ENCODE data around the gene POLD2. TPM values are rescaled to one million over a fixed set of nuclear protein-coding genes. Genes with fewer than 3 reads are reported as not detected.

POLD2 gene
- total RNA-seq, 1 donor from 2014 or later: 259 TPM

DNA sequence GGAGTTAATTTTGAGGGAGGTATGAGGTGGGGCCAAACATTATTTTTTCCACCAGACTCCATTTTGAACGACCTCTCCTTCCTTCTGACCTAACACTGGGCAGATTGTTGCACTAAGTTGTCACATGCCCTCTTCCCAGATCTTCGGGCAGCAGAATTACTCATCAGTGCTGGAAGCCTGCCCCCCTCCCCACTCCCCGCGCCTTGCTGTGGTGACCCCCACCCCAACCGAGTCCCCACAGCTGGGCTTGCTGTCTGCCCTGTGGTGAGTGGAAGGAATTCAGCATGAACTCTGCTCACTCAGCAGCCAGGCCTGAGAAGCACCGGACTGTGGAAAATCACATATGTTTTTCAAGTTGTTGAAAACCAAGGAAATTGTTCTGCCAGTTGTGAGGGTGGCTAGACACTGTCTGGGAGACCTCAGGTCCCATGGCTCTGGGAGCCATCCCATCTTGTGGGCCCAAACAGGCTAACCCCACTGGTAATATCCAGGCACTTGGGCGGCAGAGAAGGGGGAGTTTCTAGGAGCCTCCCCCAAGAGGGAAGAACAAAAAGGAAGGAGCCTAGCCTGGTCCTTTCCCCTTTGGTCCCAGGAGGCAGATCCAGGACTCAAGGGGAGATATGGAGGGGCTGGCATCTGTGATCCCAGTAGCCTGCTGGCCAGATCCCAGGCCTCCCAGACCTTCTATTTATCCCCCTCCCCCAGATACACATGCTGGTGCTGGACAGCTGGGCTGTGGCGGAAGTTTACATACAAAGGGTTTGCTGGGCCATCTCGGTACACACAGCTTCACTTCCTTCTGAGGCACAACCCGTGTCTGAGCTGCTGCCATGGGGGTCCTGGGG, 22.7 kb downstream of the POLD2 start:
- intact Hi-C loops (cut with micrococcal nuclease): no loop called here
- Mint-ChIP-seq H3K9me3 (no peaks in the 10 kb centered on the region), H3K27ac (no peak overlapping the region), H3K27me3 (peaks cover 15% of the 10 kb centered on the region), H3K4me3 (no peak overlapping the region), H3K36me3 (ENCODE audit: low read depth) (no peaks in the 10 kb centered on the region), H3K4me1 (peaks cover 18% of the 10 kb centered on the region)
- no peak for DNase-seq

DNA sequence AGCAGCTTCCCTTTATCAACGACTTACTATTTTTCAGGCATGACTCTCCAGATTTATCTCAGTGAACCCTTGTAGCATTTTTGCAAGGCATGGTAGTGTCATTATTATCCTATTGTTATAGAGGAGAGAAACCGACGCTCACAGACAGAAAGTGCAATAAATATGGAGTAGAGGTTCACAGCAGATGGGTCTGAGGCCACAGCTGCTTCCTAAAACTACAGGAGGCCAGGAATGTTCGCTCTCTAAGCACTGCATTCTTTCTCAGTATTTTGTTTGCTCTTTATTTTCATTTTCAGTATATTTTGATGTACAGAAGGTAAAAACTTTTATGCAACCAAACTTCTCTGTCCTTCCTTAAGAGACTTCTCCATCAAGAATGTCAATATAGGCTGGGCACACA, 23.7 kb downstream of the POLD2 start:
- Mint-ChIP-seq H3K36me3 (ENCODE audit: low read depth) (no peaks in the 10 kb centered on the region), H3K9me3 (no peaks in the 10 kb centered on the region), H3K4me1 (peaks cover 14% of the 10 kb centered on the region), H3K27ac (no peak overlapping the region), H3K4me3 (no peak overlapping the region), H3K27me3 (peaks cover 11% of the 10 kb centered on the region)
- no peak for DNase-seq
- intact Hi-C loops (cut with micrococcal nuclease): no loop called here

DNA sequence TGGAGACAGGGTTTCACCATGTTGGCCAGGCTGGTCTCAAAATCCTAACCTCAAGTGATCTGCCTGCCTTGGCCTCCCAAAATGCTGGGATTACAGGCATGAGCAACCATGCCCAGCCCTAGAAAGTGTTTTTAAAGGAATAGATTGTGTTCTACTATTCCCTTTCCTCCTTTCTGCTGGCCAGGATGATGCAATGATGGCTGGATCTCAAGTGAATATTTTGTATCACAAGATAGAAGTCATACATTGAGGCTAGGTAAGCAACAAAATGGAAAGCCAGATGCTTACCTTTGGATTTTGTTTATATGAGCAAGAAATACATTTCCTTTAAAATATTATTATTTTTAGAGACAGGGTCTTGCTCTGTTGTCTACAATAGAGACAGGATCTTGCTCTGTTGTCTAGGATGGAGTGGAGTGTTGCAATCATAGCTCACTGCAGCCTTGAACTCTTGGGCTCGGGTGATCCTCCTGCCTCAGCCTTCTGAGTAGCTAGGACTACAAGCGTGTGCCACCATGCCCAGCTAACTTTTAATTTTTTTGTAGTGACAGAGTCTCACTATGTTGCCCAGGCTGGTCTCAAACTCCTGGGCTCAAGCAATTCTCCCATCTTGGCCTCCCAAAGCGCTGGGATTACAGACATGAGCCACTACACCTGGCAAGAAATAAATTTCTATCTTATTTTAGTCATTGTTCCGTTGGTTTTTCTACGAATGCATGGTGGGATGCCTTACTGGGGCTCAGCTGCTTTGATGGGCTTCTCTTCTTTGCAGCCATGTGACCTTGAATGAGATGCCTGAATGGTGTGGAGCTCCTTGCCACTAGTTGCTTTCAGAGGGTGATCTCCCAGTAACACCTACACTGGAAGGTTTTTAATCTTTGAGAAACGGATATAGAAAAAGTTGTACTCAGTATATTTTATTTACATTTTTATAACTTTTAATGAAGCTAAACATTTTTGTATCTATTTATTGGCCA, 25.0 kb downstream of the POLD2 start:
- intact Hi-C loops (cut with micrococcal nuclease): no loop called here
- no peak overlapping the region for H3K4me3 Mint-ChIP-seq
- no peak for DNase-seq
- no peak overlapping the region for H3K27ac Mint-ChIP-seq
- peaks cover 8% of the 10 kb centered on the region for H3K27me3 Mint-ChIP-seq
- H3K4me1 Mint-ChIP-seq: peaks cover 15% of the 10 kb centered on the region
- no peaks in the 10 kb centered on the region for H3K36me3 Mint-ChIP-seq (ENCODE audit: low read depth)
- H3K9me3 Mint-ChIP-seq: no peaks in the 10 kb centered on the region

DNA sequence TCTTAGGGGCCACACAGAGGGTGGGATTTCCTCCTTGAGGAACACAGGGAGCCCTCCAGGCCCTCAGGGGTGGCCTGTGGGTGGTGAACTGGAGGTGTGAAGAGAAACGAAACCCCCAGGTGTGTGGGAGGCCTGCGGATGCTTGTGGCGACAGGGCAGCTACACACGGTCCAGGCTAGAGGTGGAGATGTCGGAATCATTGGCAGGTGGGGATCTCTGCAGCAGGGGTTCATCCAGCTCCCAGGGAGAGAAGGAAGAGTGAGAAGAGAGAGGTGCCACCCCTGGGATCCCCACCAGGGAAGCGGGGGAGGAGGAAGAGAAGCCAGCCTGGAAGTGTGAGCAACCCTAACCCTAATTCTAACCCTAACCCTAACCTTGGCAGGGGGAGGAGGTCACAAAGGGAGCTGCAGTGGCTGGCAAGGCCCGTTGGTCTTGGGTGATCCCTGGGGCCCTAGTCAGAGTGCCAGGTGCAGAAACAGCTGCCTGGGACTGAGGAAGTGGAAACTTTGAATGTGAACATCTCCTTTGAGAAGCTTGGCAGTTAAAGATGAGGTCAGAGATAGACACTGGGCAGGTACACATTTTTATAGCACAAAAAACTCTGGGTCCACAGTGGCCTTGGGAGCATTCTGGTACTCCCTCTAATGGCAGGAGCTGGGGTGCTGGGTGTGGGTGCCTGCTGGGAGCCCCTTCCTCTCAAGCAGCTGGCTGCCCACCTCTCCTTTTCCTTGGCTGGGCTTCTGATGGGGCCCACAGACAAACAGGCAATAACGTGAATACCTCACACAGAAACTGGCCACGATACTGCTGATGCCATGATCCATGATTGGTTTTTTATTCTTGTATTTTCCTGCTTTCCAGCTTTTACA, 26.1 kb downstream of the POLD2 start:
- H3K4me3 Mint-ChIP-seq: peak overlapping the region; percentile 18
- DNase-seq: peak; percentile 70
- intact Hi-C loops (cut with micrococcal nuclease): loop anchor here (1.0 kb wide), 1 partner anchor 15 kb away; the partner anchor contains the start of gene POLM
- H3K4me1 Mint-ChIP-seq: peaks cover 21% of the 10 kb centered on the region
- H3K27ac Mint-ChIP-seq: peak overlapping the region; percentile 63
- H3K9me3 Mint-ChIP-seq: no peaks in the 10 kb centered on the region
- H3K36me3 Mint-ChIP-seq (ENCODE audit: low read depth): no peaks in the 10 kb centered on the region
- H3K27me3 Mint-ChIP-seq: peaks cover 2% of the 10 kb centered on the region

DNA sequence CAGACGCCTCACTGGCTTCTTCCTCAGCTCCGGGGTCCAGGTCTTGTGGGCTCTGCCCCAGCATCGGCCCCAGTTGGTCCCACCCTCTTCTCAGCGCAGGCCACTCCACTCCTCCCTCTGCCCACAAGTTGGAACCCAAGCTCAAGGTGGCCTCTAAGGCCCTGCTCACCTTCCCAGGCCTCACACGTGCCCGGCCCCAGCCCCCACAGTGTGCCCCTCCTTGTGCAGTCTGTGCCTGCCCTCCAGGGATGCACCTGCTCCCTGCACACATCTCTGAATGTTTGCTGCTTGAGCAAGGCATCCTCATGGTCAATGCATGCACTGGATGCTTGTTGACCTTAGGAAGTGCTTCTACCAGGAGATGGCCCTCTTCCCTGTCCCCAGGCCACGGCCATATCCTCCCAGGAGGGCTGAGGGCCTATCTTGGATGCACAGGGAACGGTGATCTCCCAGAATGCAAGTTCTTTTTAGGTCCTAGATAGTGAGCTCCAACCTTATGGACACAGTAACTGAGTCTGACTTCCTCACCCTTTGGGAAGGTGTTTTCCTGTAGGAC, 26.9 kb downstream of the POLD2 start:
- no peaks in the 10 kb centered on the region for H3K9me3 Mint-ChIP-seq
- peak overlapping the region; percentile 45 for H3K27ac Mint-ChIP-seq

DNA sequence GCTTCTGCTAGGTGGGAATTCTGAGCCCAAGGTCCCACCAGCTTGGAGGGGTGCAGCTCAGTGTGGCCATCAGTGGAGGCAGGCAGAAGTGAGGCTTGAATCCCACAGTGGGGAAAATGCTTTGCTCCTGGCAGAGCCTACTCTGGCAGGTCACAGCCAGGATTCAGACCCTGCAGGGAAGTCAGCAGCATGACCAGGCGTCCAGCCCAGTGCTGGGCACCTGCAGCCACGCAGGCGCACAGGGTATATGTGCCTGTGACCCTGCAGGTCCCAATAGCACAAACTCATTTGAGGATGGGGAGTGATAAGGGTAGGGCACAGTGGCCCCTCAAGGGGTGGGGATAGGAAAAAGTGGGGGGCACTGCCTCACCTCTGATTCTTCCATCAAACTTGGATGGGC, 27.6 kb downstream of the POLD2 start:
- Mint-ChIP-seq H3K27ac (no peak overlapping the region), H3K4me1 (peaks cover 21% of the 10 kb centered on the region), H3K27me3 (no peaks in the 10 kb centered on the region), H3K36me3 (ENCODE audit: low read depth) (no peaks in the 10 kb centered on the region), H3K9me3 (no peaks in the 10 kb centered on the region), H3K4me3 (no peak overlapping the region)
- no peak for DNase-seq
- intact Hi-C loops (cut with micrococcal nuclease): no loop called here

More for the DNA sequence above, 26.9 kb downstream of the POLD2 start:
- H3K27me3 Mint-ChIP-seq: no peaks in the 10 kb centered on the region
- peak overlapping the region; percentile 18 for H3K4me3 Mint-ChIP-seq
- no peak for DNase-seq
- peaks cover 21% of the 10 kb centered on the region for H3K4me1 Mint-ChIP-seq
- intact Hi-C loops (cut with micrococcal nuclease): no loop called here
- H3K36me3 Mint-ChIP-seq (ENCODE audit: low read depth): no peaks in the 10 kb centered on the region

DNA sequence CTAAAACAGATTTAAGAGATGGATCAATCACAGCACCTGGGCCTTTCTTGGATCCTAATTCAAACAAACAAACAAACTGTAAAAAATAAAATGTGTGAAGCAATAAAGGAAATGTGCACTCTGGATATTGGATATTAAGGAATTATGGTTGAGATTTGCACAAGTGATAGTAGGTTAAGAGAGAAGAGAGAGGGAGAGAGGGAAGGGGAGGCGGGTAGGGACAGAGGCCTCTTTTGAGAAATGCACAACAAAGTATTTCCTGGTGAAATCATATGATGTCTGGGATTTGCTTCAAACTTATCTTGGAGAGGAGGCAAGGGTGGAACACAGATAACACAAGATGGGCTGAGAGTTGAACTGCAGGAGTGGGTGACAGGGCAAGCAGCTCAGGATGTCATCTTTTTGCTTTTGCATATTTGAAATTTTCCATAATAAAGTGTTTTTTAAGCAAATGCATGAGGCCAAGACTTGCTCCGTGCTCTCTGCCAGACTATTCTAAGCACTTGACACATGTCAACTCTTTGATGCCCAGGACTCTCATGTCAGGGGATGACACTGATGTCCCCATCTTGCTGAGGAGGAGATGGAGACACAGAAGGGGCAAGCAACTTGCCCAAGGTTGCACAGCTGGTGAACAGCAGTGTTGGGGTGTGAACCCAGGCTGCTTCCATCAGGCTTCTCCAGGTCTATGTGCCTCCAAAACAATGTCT, 28.3 kb downstream of the POLD2 start:
- no peak overlapping the region for H3K4me3 Mint-ChIP-seq
- H3K4me1 Mint-ChIP-seq: peaks cover 21% of the 10 kb centered on the region
- H3K36me3 Mint-ChIP-seq (ENCODE audit: low read depth): no peaks in the 10 kb centered on the region
- DNase-seq: no peak
- no peaks in the 10 kb centered on the region for H3K9me3 Mint-ChIP-seq
- H3K27ac Mint-ChIP-seq: no peak overlapping the region
- no peaks in the 10 kb centered on the region for H3K27me3 Mint-ChIP-seq
- intact Hi-C loops (cut with micrococcal nuclease): no loop called here

DNA sequence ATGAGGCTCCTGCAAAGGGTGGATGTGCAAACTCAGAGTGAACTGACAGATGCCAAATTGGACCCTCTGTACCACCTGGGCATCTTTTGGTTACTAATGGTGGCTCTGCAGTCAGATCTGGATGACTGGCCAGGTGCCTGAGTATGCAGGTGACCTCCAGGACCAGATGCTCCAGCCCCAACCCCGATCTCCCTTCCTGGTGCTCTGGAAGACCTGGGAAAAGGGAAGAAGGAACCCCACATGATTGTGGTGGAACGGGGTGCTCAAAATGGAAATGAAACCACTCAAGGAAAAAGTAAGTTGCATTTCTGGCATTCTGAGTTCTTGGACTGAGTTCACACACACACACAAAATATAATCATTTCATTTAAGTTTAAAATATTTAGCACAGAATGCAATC, 29.0 kb downstream of the POLD2 start:
- peaks cover 21% of the 10 kb centered on the region for H3K4me1 Mint-ChIP-seq
- H3K36me3 Mint-ChIP-seq (ENCODE audit: low read depth): no peaks in the 10 kb centered on the region
- DNase-seq: no peak
- no peak overlapping the region for H3K27ac Mint-ChIP-seq
- no peaks in the 10 kb centered on the region for H3K9me3 Mint-ChIP-seq
- no peaks in the 10 kb centered on the region for H3K27me3 Mint-ChIP-seq
- H3K4me3 Mint-ChIP-seq: no peak overlapping the region
- intact Hi-C loops (cut with micrococcal nuclease): no loop called here

DNA sequence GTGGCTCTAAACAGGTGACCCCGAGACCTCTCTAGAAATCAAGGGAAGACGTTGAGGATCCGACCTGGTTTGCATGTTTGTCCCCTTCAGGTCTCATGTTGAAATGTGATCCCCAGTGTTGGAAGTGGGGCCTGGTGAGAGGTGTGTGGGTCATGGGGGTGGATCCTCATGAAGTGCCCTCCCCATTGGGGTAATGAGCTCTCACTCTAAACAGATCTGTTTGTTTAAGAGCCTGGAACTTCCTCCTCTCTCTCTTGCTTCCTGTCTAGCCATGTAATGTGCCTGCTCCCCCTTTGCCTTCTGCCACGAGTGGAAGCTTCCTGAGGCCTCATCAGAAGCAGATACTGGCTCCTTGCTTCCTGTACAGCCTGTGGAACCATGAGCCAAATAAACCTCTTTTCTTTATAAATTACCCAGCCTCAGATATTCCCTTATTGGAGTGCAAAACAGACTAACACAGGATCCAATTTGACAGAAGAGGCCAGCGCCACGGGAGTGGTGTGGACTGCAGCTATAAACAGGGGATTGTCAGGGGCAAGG, 30.2 kb downstream of the POLD2 start:
- Mint-ChIP-seq H3K27ac (no peak overlapping the region), H3K4me3 (no peak overlapping the region), H3K36me3 (ENCODE audit: low read depth) (no peaks in the 10 kb centered on the region), H3K4me1 (peaks cover 22% of the 10 kb centered on the region), H3K9me3 (no peaks in the 10 kb centered on the region), H3K27me3 (no peaks in the 10 kb centered on the region)
- no peak for DNase-seq
- intact Hi-C loops (cut with micrococcal nuclease): no loop called here

DNA sequence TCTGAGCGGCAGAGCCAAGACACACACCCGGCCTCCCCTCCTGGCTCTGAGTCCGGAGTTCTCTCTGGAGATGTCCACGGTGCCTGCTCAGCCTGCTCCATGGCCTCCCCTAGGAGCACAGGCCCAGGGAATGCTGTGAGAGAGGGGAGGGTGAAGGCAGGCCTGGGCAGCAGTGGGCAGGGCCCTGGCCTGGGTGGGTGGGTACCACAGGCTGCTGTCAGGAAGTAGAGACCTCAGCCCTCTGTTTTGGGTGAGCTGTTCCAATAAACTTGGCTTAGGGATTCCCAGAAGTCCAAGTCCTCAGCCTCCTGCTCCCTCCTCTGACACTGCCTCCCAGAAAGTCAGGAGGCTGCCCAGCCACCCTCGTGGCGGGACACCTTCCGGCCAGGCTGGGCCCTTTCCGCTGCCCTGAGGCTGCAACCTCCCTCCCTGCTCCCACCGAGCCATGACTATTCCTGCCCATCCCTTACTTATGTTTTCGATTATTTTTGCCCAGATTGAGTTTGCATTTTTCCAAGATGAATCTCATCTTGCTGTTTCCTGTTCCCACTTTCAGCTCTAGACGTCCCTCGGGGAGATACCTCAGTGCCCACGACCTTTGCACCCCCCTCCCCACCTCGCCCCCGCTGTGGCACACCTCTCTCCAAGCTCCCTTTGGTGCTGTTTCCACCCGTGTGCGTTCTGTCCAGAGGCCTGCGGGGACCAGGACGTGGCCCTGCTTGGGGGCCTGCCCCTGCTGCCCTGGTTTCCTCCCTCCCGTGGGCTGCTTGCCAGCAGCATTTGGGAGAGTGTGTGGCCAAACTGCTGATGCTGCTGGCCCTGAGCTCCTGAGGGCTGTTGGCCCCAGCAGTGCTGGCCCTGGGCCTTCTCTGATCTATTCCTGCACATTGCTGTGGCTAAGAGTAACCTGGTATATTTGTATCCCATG, 35.2 kb downstream of the POLD2 start:
- Mint-ChIP-seq H3K4me3 (no peak overlapping the region), H3K9me3 (no peaks in the 10 kb centered on the region), H3K36me3 (ENCODE audit: low read depth) (no peaks in the 10 kb centered on the region), H3K27me3 (no peaks in the 10 kb centered on the region), H3K4me1 (peaks cover 12% of the 10 kb centered on the region), H3K27ac (no peak overlapping the region)
- intact Hi-C loops (cut with micrococcal nuclease): no loop called here
- DNase-seq: no peak

DNA sequence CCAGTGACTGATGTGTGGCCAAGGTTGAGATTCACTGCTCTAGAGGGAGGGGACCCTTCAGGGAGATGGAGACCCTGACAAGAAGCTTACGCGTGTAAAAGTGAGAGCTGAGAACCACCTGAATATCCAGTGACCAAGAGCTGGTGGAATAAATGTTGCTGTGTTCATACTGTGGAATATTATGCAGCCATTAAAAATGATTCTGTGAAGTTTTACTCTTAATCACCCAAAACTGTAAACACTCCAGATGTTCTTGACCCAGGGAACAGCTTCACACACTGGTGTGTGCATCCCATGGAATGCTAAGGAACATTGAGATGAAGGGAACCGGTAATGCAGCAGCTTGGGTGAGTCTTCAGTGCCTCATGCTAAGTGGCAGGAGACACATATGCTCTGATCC, 36.7 kb downstream of the POLD2 start:
- intact Hi-C loops (cut with micrococcal nuclease): no loop called here
- Mint-ChIP-seq H3K4me3 (no peak overlapping the region), H3K9me3 (no peaks in the 10 kb centered on the region), H3K36me3 (ENCODE audit: low read depth) (no peaks in the 10 kb centered on the region), H3K27ac (no peak overlapping the region), H3K27me3 (no peaks in the 10 kb centered on the region), H3K4me1 (peaks cover 12% of the 10 kb centered on the region)
- DNase-seq: no peak

DNA sequence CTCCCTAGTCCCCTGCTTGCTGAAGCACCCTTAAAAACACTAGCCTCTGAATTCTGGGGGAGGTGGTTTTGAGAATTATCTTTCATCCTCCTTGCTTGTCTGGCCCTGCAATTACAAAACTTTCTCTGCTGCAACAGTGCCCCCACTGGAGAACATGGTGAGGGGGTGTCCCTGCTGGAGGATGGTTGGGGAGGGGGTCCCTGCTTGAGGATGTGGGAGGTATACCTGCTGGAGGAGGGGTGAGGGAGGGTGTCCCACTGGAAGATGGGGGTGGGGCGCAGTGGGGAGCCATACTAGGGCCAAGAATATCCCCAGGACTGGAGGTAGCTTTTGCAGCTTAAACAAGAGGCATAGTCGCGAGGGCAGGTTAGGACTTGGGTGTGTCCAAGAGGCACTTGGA, 37.8 kb downstream of the POLD2 start:
- no peak for DNase-seq
- H3K9me3 Mint-ChIP-seq: no peaks in the 10 kb centered on the region
- no peak overlapping the region for H3K4me3 Mint-ChIP-seq
- no peaks in the 10 kb centered on the region for H3K27me3 Mint-ChIP-seq
- H3K4me1 Mint-ChIP-seq: peaks cover 20% of the 10 kb centered on the region
- H3K36me3 Mint-ChIP-seq (ENCODE audit: low read depth): peaks cover 7% of the 10 kb centered on the region
- intact Hi-C loops (cut with micrococcal nuclease): no loop called here
- no peak overlapping the region for H3K27ac Mint-ChIP-seq
